Thyroid gland (tissue), 4 donors: ENCODE measurements around the gene PPP2R2B. TPM values are rescaled to one million over a fixed set of nuclear protein-coding genes. Genes with fewer than 3 reads are reported as not detected.

Source experiments
- DNase-seq, 2 donors: peaks; one replicate each; pipeline ENCODE4 v3.0.0-alpha.2; 2019
- H3K27ac ChIP-seq, 3 donors: fragments of 200-600 bp; sonication (generic); 1 replicate in 2 of 3; 2 replicates in 1 of 3; pipeline ENCODE4 v1.5.1; 2016 to 2019; ENCODE audit warnings: mild to moderate bottlenecking in 1 of 3, moderate library complexity in 1 of 3
- H3K27me3 ChIP-seq: fragments of 200-600 bp; sonication (generic); one replicate; pipeline ENCODE4 v1.5.1; 2019
- H3K36me3 ChIP-seq, 2 donors: fragments of 200-600 bp; sonication (generic); one replicate each; pipeline ENCODE4 v1.5.1; 2016 to 2019
- H3K4me1 ChIP-seq, 2 donors: fragments of 200-600 bp; sonication (generic); one replicate each; pipeline ENCODE4 v1.5.1; 2017 to 2019
- H3K4me3 ChIP-seq, 3 donors: fragments of 200-600 bp; sonication (generic); replicated peaks in 1 of 3; 1 replicate in 2 of 3; 2 replicates in 1 of 3; pipeline ENCODE4 v1.5.1; 2016; ENCODE audit warnings: mild to moderate bottlenecking in 1 of 3
- H3K9me3 ChIP-seq: fragments of 200-600 bp; sonication (generic); one replicate; pipeline ENCODE4 v1.5.1; 2017
- POLR2A ChIP-seq, 2 donors: fragments of 450-650 bp; IDR thresholded peaks; one replicate each; pipeline ENCODE4 v1.6.1; 2017; ENCODE audit warnings: antibody characterized with exemption in 2 of 2, mild to moderate bottlenecking in 2 of 2, moderate library complexity in 1 of 2
- WGBS, 2 donors: methylation state at CpG; one replicate each; pipeline ENCODE4 v1.1.5; 2017; 5-methylcytosine and 5-hydroxymethylcytosine counted together
- intact Hi-C: fragments of 100-400 bp; cut with DNase I; formaldehyde crosslinking; loops from one replicate; pipeline ENCODE4 v1.15.1; 2023
- total RNA-seq, 4 donors: library from RNA; depleted of rRNA; stranded (reverse); fragments of >200 nt; gene quantifications; one replicate each; pipeline ENCODE4 v1.2.3, GENCODE V29; 2016
- TF ChIP-seq, protein P1 (sequence below), 6 experiments: fragments of 200-600 bp in 3 of 6; fragments of 450-650 bp in 3 of 6; sonication (generic) in 3 of 6; IDR thresholded peaks; one replicate each; pipeline ENCODE4 v1.5.1; 2016 to 2019; ENCODE audit warnings: antibody characterized with exemption in 6 of 6, mild to moderate bottlenecking in 2 of 6, inconsistent platforms in 1 of 6, moderate library complexity in 1 of 6

The PPP2R2B gene
- total RNA-seq, 4 donors from 2014 or later, result 1.1 to 5.0 (median 2.9) TPM

DNA sequence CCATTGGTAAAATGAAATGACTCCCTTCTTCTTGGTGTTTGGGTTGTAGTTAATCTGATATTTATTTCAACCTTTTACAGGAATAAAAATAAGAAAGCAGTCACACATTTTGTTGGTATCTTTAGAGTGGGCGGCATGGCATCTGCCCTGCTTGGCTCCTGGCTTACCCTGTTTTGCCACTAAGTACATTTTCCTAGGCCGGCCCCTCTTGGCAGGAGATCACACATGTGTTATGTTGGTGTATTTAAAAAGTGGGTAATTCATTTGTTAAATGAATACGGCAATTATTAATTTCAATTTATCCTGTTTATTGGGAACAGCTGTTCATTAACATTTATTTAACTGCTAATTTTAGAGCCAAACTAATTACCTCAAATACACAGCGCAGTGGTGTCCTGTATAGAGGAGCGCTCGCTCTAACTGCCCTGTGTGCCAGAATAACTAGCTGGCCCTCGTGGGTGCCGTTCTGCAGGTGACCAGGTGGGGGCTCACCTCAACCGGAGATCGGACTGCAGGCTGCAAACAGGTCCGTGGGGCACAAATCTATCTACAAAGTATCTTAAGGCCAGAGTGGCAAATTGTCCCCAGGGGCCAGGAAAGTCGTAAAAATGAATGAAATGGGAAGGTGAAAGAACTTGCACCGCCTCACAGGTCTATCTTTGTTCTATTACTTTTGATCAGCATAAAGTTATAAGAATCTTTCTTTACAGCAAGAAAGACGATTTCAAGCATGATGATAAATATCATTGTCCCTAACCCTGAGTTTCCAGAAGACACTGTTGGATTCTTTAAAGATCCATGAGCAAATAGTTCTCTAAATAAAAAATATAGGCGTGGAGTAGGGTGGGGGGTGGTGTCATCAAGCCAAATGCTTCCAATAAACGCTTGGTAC is 336.4 kb downstream of the PPP2R2B start:
- TF ChIP-seq POLR2A (IDR thresholded peaks at IDR 0.05), result no peak
- TF ChIP-seq, protein P1, sequence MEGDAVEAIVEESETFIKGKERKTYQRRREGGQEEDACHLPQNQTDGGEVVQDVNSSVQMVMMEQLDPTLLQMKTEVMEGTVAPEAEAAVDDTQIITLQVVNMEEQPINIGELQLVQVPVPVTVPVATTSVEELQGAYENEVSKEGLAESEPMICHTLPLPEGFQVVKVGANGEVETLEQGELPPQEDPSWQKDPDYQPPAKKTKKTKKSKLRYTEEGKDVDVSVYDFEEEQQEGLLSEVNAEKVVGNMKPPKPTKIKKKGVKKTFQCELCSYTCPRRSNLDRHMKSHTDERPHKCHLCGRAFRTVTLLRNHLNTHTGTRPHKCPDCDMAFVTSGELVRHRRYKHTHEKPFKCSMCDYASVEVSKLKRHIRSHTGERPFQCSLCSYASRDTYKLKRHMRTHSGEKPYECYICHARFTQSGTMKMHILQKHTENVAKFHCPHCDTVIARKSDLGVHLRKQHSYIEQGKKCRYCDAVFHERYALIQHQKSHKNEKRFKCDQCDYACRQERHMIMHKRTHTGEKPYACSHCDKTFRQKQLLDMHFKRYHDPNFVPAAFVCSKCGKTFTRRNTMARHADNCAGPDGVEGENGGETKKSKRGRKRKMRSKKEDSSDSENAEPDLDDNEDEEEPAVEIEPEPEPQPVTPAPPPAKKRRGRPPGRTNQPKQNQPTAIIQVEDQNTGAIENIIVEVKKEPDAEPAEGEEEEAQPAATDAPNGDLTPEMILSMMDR (IDR thresholded peaks at IDR 0.05), result peak; percentile 56 to 89 (median 75)
- H3K27ac ChIP-seq, result no peak overlapping the region
- peak; percentile 72 to 79 for DNase-seq
- H3K36me3 ChIP-seq, result no peaks in the 10 kb centered on the region
- H3K27me3 ChIP-seq, result no peaks in the 10 kb centered on the region
- no peaks in the 10 kb centered on the region for H3K4me1 ChIP-seq
- H3K9me3 ChIP-seq, result no peaks in the 10 kb centered on the region
- WGBS, 2 donors, result 29 to 33% methylated on average over 16 of the region's 16 CpGs
- intact Hi-C loops, result loop anchor here (5.0 kb wide), 1 partner anchor 425 kb away; no protein-coding TSS in a partner anchor
- no peak overlapping the region for H3K4me3 ChIP-seq

DNA sequence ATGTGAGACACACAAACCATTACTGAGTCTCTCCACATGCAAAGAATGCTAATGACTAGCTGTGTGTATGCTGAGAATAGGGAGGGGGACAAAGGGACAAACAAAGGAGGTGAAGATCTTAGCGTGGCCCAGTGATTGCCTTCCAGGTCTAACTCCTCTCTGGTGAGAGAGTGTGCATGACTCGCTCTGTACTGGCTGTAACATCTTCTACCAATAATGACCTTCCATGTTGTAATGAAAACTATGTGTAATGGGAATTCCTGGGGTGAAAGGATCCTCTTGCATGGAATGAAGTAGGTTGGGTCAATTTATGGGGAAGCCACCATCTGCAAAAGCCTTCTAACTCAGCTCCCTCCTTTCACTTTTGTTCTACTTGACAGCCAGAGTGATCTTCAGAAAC is 338.1 kb downstream of the PPP2R2B start:
- Histone ChIP-seq H3K27me3 (no peaks in the 10 kb centered on the region), H3K27ac (no peak overlapping the region), H3K9me3 (no peaks in the 10 kb centered on the region), H3K4me1 (no peaks in the 10 kb centered on the region), H3K4me3 (no peak overlapping the region), H3K36me3 (no peaks in the 10 kb centered on the region)
- 76 to 79% methylated on average over 2 of the region's 2 CpGs for WGBS, 2 donors
- intact Hi-C loops, result loop anchor here (5.0 kb wide), 1 partner anchor 427 kb away; no protein-coding TSS in a partner anchor
- TF ChIP-seq POLR2A (IDR thresholded peaks at IDR 0.05), result no peak
- TF ChIP-seq, protein P1 (IDR thresholded peaks at IDR 0.05), result no peak
- no peak for DNase-seq

DNA sequence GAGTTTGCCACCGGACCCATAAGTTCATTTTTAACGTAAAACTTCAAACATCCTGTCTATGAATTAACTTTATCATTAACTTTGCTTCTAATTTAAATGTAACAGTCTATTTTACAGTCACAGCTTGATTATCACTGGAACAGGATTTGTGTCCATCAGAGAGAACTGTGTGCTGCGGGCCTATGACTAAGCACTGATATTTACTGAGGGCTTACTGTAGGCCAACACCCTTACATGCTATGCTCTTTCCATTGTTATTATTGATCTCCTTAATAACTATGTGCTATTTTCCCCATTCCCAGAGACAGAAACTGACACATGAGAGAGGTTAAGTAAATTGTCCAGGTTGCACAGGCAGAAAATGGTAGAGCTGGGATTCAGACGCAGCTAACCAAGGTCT is 338.6 kb downstream of the PPP2R2B start:
- H3K36me3 ChIP-seq, result no peaks in the 10 kb centered on the region
- no peaks in the 10 kb centered on the region for H3K4me1 ChIP-seq
- H3K9me3 ChIP-seq, result no peaks in the 10 kb centered on the region
- no peak overlapping the region for H3K27ac ChIP-seq
- DNase-seq, result no peak
- intact Hi-C loops, result loop anchor here (5.0 to 10.0 kb wide), 2 partner anchors 427 to 645 kb away; no protein-coding TSS in a partner anchor
- no peaks in the 10 kb centered on the region for H3K27me3 ChIP-seq
- 94 to 95% methylated on average over 4 of the region's 4 CpGs for WGBS, 2 donors
- TF ChIP-seq, protein P1 (IDR thresholded peaks at IDR 0.05), result no peak
- TF ChIP-seq POLR2A (IDR thresholded peaks at IDR 0.05), result no peak
- H3K4me3 ChIP-seq, result no peak overlapping the region

DNA sequence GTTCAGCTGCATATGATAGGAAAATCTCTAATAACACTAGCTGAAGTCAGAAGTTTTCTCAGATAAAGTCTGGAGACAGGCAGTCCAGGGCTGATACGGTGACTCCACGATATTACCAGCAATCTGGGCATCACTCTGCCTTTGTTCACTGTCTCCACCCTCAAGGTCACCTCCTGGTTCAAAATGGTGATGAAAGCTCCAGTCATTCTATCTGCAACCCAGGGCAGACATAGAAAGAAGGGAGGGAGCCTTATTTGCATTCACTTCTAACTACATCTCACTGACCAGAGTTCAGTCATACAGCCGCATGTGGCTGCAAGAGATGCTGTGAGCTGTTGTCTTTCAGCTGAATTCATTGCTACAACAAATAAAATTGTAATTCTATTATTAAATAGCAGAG is 340.1 kb downstream of the PPP2R2B start:
- no peak for TF ChIP-seq POLR2A (IDR thresholded peaks at IDR 0.05)
- TF ChIP-seq, protein P1 (IDR thresholded peaks at IDR 0.05), result no peak
- Histone ChIP-seq H3K9me3 (no peaks in the 10 kb centered on the region), H3K27ac (no peak overlapping the region), H3K36me3 (no peaks in the 10 kb centered on the region), H3K4me1 (no peaks in the 10 kb centered on the region), H3K4me3 (no peak overlapping the region), H3K27me3 (no peaks in the 10 kb centered on the region)
- WGBS, 2 donors, result 92 to 96% methylated on average over 3 of the region's 3 CpGs
- DNase-seq, result no peak
- intact Hi-C loops, result loop anchor here (10.0 kb wide), 1 partner anchor 646 kb away; no protein-coding TSS in a partner anchor

DNA sequence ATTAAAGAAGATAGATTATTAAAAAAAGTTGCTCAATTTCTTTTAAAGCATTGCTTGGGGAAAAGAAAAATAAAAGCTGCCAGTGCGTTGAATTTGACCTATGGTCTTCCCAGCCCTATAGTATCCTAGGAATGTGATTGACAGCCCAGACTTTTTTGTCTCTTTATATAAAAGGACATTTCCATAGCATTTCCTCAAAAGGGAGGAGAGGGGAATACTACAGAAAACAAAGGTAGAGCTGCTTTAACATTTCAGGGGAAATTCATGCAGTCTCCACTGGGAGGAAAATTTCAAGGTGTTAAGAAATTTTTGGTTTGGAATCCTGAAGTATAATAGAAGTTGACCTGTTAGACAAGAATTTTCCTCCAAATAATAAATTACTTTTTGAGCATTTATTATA is 344.7 kb downstream of the PPP2R2B start:
- intact Hi-C loops, result loop anchor here (10.0 kb wide), 1 partner anchor 651 kb away; no protein-coding TSS in a partner anchor
- Histone ChIP-seq H3K27ac (no peak overlapping the region), H3K36me3 (no peaks in the 10 kb centered on the region), H3K9me3 (no peaks in the 10 kb centered on the region), H3K27me3 (no peaks in the 10 kb centered on the region), H3K4me1 (no peaks in the 10 kb centered on the region), H3K4me3 (no peak overlapping the region)
- no peak for DNase-seq
- TF ChIP-seq, protein P1 (IDR thresholded peaks at IDR 0.05), result no peak
- TF ChIP-seq POLR2A (IDR thresholded peaks at IDR 0.05), result no peak
- 0% methylated on average over 1 of the region's 1 CpG for WGBS, 2 donors
